K562 (cell line): ENCODE results near the gene TPI1. TPM values are rescaled to one million over a fixed set of nuclear protein-coding genes. Genes with fewer than 3 reads are reported as not detected.

Experiments
- ATAC-seq: fragments of 200-7000 bp; cut with Tn5 transposase; 3 replicates; pipeline ENCODE4 v1.9.1; 2020; ENCODE audit warnings: moderate library complexity
- BruUV-seq: library from RNA; stranded (reverse); fragments of 400-500 nt; replicated peaks from 2 replicates; lab custom pipeline; 2021; lab: Mats Ljungman, UMichigan
- CTCF ChIA-PET: fragments of 300-600 bp; formaldehyde crosslinking; extraction: SDS; loops from one replicate; lab custom pipeline; 2021; ENCODE audit warnings: low intra/inter-chr PET ratio; lab: Yijun Ruan, JAX
- POLR2A ChIA-PET: fragments of 300-600, 350-650 bp; sonication (Branson Sonifier 250); formaldehyde crosslinking; extraction: SDS; loops from one replicate; lab custom pipeline; 2021; ENCODE audit warnings: antibody characterized with exemption, inconsistent platforms; lab: Yijun Ruan, JAX
- DNase-seq, 4 experiments: peaks; one replicate each; pipeline versions ENCODE4 v3.0.0 to v3.0.0-alpha.2; 2011 to 2018; ENCODE audit warnings: low spot score in 3 of 4, mixed read lengths in 3 of 4; ENCODE audit errors: extremely low read depth in 1 of 4
- FAIRE-seq: peaks from 2 replicates; lab custom pipeline; 2011; peaks lifted over from hg19 to GRCh38; lab: Jason Lieb, UNC
- H2AFZ ChIP-seq: 2 replicates; pipeline ENCODE4 v1.6.0; 2011; ENCODE audit warnings: low read depth, low read length, control low read depth, inconsistent platforms
- H3K27ac ChIP-seq: fragments of 200-600 bp; 3 replicates; pipeline ENCODE4 v1.8.0; 2011; ENCODE audit warnings: low read depth, mild to moderate bottlenecking, control low read depth, inconsistent platforms, low read length, moderate library complexity, mixed read lengths; ENCODE audit errors: extremely low read depth
- H3K27me3 ChIP-seq, 2 experiments: fragments of 300-600 bp in 1 of 2; 2 replicates in 1 of 2; 3 replicates in 1 of 2; pipeline versions ENCODE4 v1.6.0 to v1.8.0; 2011; ENCODE audit warnings: inconsistent platforms in 2 of 2, low read length in 2 of 2, mild to moderate bottlenecking in 1 of 2, mixed read lengths in 1 of 2, moderate library complexity in 1 of 2; ENCODE audit not compliant: control insufficient read depth in 2 of 2, insufficient read depth in 2 of 2
- H3K36me3 ChIP-seq: fragments of 300-600 bp; 3 replicates; pipeline ENCODE4 v1.8.0; 2011; ENCODE audit warnings: mild to moderate bottlenecking, low read length, inconsistent platforms; ENCODE audit not compliant: control insufficient read depth, insufficient read depth
- H3K4me1 ChIP-seq, 2 experiments: fragments of 200-600 bp in 1 of 2; replicated peaks in 1 of 2; 2 replicates in 1 of 2; 3 replicates in 1 of 2; pipeline versions ENCODE4 v1.5.1 to v1.8.0; 2011; ENCODE audit warnings: inconsistent platforms in 2 of 2, low read length in 2 of 2, mild to moderate bottlenecking in 1 of 2, mixed read lengths in 1 of 2, moderate library complexity in 1 of 2; ENCODE audit not compliant: control insufficient read depth in 2 of 2, insufficient read depth in 2 of 2
- H3K4me2 ChIP-seq: 2 replicates; pipeline ENCODE4 v1.6.1; 2011; ENCODE audit warnings: low read length, control low read depth, inconsistent platforms, mixed read lengths; ENCODE audit not compliant: insufficient read depth
- H3K4me3 ChIP-seq: fragments of 200-600 bp; sonication (generic), shearing (Covaris generic); 2 replicates; pipeline ENCODE4 v1.5.1; 2016; ENCODE audit warnings: control low read depth, inconsistent platforms
- H3K79me2 ChIP-seq: fragments of 200-600 bp; 3 replicates; pipeline ENCODE4 v1.8.0; 2011; ENCODE audit warnings: low read length, inconsistent platforms; ENCODE audit not compliant: control insufficient read depth, insufficient read depth
- H3K9ac ChIP-seq, 2 experiments: 2 replicates each; pipeline versions ENCODE4 v1.6.0 to v1.6.1; 2011; ENCODE audit warnings: low read depth in 2 of 2, low read length in 2 of 2, control low read depth in 1 of 2, inconsistent platforms in 1 of 2, mild to moderate bottlenecking in 1 of 2, mixed read lengths in 1 of 2; ENCODE audit not compliant: insufficient read depth in 1 of 2
- H3K9me1 ChIP-seq: one replicate; pipeline ENCODE4 v1.6.0; 2011; ENCODE audit warnings: inconsistent platforms, mild to moderate bottlenecking, low read length, moderate library complexity; ENCODE audit not compliant: control insufficient read depth, insufficient read depth
- H3K9me3 ChIP-seq: replicated peaks from 2 replicates; pipeline ENCODE4 v1.5.1; 2011; ENCODE audit warnings: low read depth, low read length, inconsistent platforms; ENCODE audit not compliant: control insufficient read depth, insufficient read depth
- H4K20me1 ChIP-seq: replicated peaks from 2 replicates; pipeline ENCODE4 v1.6.1; 2011; ENCODE audit warnings: low read length, inconsistent platforms, mixed read lengths; ENCODE audit not compliant: control insufficient read depth, insufficient read depth
- DMBX1 ChIP-seq: fragments of 250-450 bp; sonication (Bioruptor Pico); IDR thresholded peaks from 2 replicates; pipeline ENCODE4 v1.8.0; 2022; ENCODE audit warnings: inconsistent platforms, mild to moderate bottlenecking, moderate library complexity, borderline replicate concordance
- GTF2E2 ChIP-seq: fragments of 200-800 bp; sonication (Bioruptor generic); IDR thresholded peaks from 2 replicates; pipeline ENCODE4 v1.6.1; 2016; ENCODE audit warnings: missing genetic modification characterization, missing compliant biosample characterization
- HMG20A ChIP-seq: fragments of 450-650 bp; formaldehyde crosslinking; conservative IDR thresholded peaks from 2 replicates; pipeline ENCODE4 v1.4.0; 2020; ENCODE audit warnings: mild to moderate bottlenecking, mixed read lengths
- ID3 ChIP-seq, 2 experiments: fragments of 250-450 bp in 1 of 2; fragments of 450-650 bp in 1 of 2; sonication (Bioruptor Pico) in 1 of 2; IDR thresholded peaks; 2 replicates each; pipeline versions ENCODE4 v1.6.1 to v1.8.0; 2016 to 2021; ENCODE audit warnings: mild to moderate bottlenecking in 2 of 2, moderate library complexity in 2 of 2, missing compliant biosample characterization in 1 of 2, missing genetic modification characterization in 1 of 2
- JUN ChIP-seq, 2 experiments: sonication (generic) in 1 of 2; formaldehyde crosslinking in 1 of 2; IDR thresholded peaks; 2 replicates each; pipeline versions ENCODE4 v1.6.1 to v1.8.0; 2012 to 2022; ENCODE audit warnings: borderline replicate concordance in 2 of 2, mild to moderate bottlenecking in 2 of 2, improper control_type of control experiment in 1 of 2, low read depth in 1 of 2, low read length in 1 of 2, missing genetic modification reagents in 1 of 2
- MAFG ChIP-seq: fragments of 450-650 bp; conservative IDR thresholded peaks from 2 replicates; pipeline ENCODE4 v1.6.1; 2016; ENCODE audit warnings: missing genetic modification characterization, missing compliant biosample characterization
- MCM5 ChIP-seq: fragments of 450-650 bp; IDR thresholded peaks from 2 replicates; pipeline ENCODE4 v1.6.1; 2016; ENCODE audit warnings: low read depth
- MTF1 ChIP-seq: fragments of 250-450 bp; sonication (Bioruptor Pico); IDR thresholded peaks from 2 replicates; pipeline ENCODE4 v1.9.0; 2021; ENCODE audit warnings: moderate library complexity, mild to moderate bottlenecking, inconsistent platforms, borderline replicate concordance
- NBN ChIP-seq: fragments of 450-650 bp; IDR thresholded peaks from 2 replicates; pipeline ENCODE4 v1.6.1; 2016; ENCODE audit warnings: low read depth, mild to moderate bottlenecking
- PHB ChIP-seq: fragments of 250-450 bp; sonication (Bioruptor Pico); IDR thresholded peaks from 2 replicates; pipeline ENCODE4 v1.5.0; 2021
- SMARCC2 ChIP-seq: fragments of 450-650 bp; IDR thresholded peaks from 2 replicates; pipeline ENCODE4 v1.6.1; 2017; ENCODE audit warnings: antibody characterized with exemption, moderate library complexity, mild to moderate bottlenecking, low read depth
- SRF ChIP-seq, 2 experiments: fragments of 250-450, 450-650 bp in 1 of 2; sonication (Bioruptor Pico) in 1 of 2; sonication (generic) in 1 of 2; formaldehyde crosslinking; IDR thresholded peaks; 2 replicates each; pipeline versions ENCODE4 v1.5.0 to v1.5.1; 2020 to 2022; ENCODE audit warnings: mild to moderate bottlenecking in 1 of 2, missing genetic modification reagents in 1 of 2
- SRSF1 ChIP-seq: fragments of 200-400 bp; formaldehyde crosslinking; IDR thresholded peaks from 2 replicates; pipeline ENCODE4 v1.6.1; 2017; ENCODE audit warnings: mild to moderate bottlenecking, low read depth, low read length, moderate library complexity
- ZNF174 ChIP-seq: fragments of 250-450 bp; sonication (Bioruptor Pico); IDR thresholded peaks from 2 replicates; pipeline ENCODE4 v1.4.0; 2020; ENCODE audit warnings: mild to moderate bottlenecking
- ZNF253 ChIP-seq: fragments of 250-450 bp; sonication (Bioruptor Pico); conservative IDR thresholded peaks from 2 replicates; pipeline ENCODE4 v1.6.1; 2021; ENCODE audit warnings: mild to moderate bottlenecking
- ZNF507 ChIP-seq: conservative IDR thresholded peaks from 2 replicates; pipeline ENCODE4 v1.6.1; 2017; ENCODE audit warnings: missing genetic modification characterization, missing compliant biosample characterization
- ZNF766 ChIP-seq: fragments of 200-800 bp; sonication (Bioruptor generic); conservative IDR thresholded peaks from 2 replicates; pipeline ENCODE4 v1.6.1; 2016; ENCODE audit warnings: missing genetic modification characterization, missing compliant biosample characterization
- WGBS: fragments of 100-300 bp; shearing (Covaris generic); methylation state at CpG from one replicate; pipeline ENCODE4 v1.1.6; 2016; ENCODE audit warnings: low coverage, mixed read lengths; ENCODE audit not compliant: insufficient coverage; ENCODE audit errors: missing lambda C conversion rate; 5-methylcytosine and 5-hydroxymethylcytosine counted together
- in situ Hi-C: fragments of 300-500 bp; cut with MboI; formaldehyde crosslinking; loops from 4 replicates; pipeline ENCODE4 v1.15.0; 2018; ENCODE audit warnings: inconsistent platforms, mixed read lengths
- intact Hi-C: fragments of 100-400 bp; cut with micrococcal nuclease; formaldehyde crosslinking; loops from 2 replicates; pipeline ENCODE4 v1.14.2; 2022
- polyA plus RNA-seq, 8 experiments: library from polyadenylated mRNA; depleted of rRNA in 4 of 8; stranded (reverse) in 5 of 8; unstranded in 3 of 8; fragments of >200 nt; fragmentation: Nextera tagmentation in 2 of 8; fragmentation: Illumina TruSeq in 1 of 8; extraction: Ambion mirVana in 2 of 8; extraction: Trizol in 1 of 8; gene quantifications; 2 replicates each; pipeline versions ENCODE4 v1.2.1 to v1.2.3, GENCODE V29; 2011 to 2014; ENCODE audit warnings: inconsistent platforms in 1 of 8, missing spikeins in 1 of 8
- total RNA-seq, 7 experiments: library from RNA; depleted of rRNA in 6 of 7; stranded (reverse); fragments of >200 nt in 6 of 7; fragmentation: Illumina TruSeq in 2 of 7; extraction: Trizol in 2 of 7; gene quantifications; 2 replicates each; pipeline versions ENCODE4 v1.2.1 to v1.2.3, GENCODE V29; 2011 to 2021; ENCODE audit warnings: low replicate concordance in 1 of 7
- TF ChIP-seq, protein P1 (sequence below): fragments of 250-450 bp; sonication (Bioruptor Pico); IDR thresholded peaks from 2 replicates; pipeline ENCODE4 v1.8.0; 2021; ENCODE audit warnings: mild to moderate bottlenecking, moderate library complexity

TPI1 gene
- total and polyA plus RNA-seq, 9 of the 15 experiments (the other 6 are each of a cell fraction or from before 2014, with no cell fraction given), result 662 to 4,971 (median 892) TPM

DNA sequence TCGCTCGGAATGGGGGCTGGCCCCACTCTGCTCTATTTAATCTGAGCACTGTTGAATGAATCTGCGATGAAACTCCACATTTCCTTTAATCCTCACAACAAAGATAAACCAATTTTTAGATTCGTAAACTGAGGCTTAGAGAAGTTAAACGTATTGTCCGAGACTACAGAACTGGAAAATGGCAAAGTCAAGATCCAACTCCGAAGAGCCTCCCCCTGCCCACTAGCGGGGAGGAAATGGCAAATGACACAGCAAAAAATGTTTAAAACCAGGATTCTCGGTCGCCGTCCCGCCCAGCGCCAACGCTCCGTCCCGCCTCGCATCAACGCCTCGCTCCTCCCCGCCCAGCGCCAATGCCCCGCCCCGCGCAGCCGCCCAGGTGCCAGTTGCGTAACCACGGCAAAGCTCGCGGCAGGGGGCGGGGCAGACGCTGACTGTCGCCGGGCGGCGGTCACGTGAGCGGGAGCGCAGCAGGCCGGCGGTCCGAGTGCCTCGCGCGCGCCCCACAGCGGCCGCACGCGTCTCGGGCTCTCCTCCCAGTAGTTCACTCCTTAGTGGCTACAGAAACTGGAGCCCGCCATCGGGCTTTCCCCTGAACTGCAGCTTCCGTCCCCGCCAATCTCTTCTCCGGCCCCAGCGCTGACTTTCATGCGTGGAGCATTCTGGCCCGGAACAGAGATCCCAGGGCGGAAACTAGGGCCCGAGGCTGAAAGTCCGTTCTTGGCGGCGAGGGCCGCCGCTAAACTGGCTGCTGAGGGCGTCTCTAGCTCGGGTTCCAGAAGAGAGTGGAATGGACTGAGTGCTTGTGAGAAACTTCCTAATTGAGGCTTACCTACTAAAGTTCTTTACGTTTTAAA lies 23.7 kb downstream of the TPI1 start (continued):
- TF ChIP-seq, protein P1, sequence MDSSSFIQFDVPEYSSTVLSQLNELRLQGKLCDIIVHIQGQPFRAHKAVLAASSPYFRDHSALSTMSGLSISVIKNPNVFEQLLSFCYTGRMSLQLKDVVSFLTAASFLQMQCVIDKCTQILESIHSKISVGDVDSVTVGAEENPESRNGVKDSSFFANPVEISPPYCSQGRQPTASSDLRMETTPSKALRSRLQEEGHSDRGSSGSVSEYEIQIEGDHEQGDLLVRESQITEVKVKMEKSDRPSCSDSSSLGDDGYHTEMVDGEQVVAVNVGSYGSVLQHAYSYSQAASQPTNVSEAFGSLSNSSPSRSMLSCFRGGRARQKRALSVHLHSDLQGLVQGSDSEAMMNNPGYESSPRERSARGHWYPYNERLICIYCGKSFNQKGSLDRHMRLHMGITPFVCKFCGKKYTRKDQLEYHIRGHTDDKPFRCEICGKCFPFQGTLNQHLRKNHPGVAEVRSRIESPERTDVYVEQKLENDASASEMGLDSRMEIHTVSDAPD, result no peak
- TF ChIP-seq SRF (CRISPR knock-in tag; IDR thresholded peaks at IDR 0.05) (no peak), MAFG (tag) (peak; percentile 97), PHB (CRISPR knock-in tag) (no peak), ZNF507 (no peak), NBN (no peak)

DNA sequence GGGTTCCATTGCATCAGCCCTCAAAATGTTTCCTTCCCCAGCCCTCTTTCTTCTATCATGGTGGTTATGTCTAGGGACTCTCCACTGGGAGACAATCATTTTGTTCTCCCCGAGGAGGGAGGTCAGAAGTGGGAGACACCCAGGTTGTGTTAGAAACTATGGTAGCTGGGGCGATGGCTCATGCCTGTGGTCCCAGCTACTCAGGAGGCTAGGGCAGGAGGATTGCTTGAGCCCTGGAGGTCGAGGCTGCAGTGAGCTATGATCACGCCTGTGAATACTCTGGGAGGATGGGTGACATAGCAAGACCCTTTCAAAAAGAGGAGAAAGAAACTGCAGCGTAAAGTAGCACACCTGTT lies 24.3 kb downstream of the TPI1 start:
- H3K27ac ChIP-seq, result peak overlapping the region; percentile 72
- WGBS, result 53% methylated on average over 5 of the region's 5 CpGs
- peak overlapping the region; percentile 79 to 90 for H3K9ac ChIP-seq
- H3K79me2 ChIP-seq, result 0 out of 3 replicates have a peak, but pooled peaks cover 2% of the 10 kb centered on the region
- H3K4me1 ChIP-seq, result peaks cover 12 to 19% of the 10 kb centered on the region in 2 experiments; a peak in 4 of 5 replicates
- no peaks in the 10 kb centered on the region for H3K36me3 ChIP-seq
- H3K4me3 ChIP-seq, result peak overlapping the region; percentile 42
- FAIRE-seq, result no peak
- H3K27me3 ChIP-seq, result no peaks in the 10 kb centered on the region
- H3K9me1 ChIP-seq, result no peaks in the 10 kb centered on the region
- CTCF ChIA-PET, result no interaction called here
- peak overlapping the region; percentile 65 for H3K4me2 ChIP-seq
- peak overlapping the region; percentile 92 for H2AFZ ChIP-seq
- H4K20me1 ChIP-seq, result no peaks in the 10 kb centered on the region
- H3K9me3 ChIP-seq, result no peaks in the 10 kb centered on the region
- DNase-seq, result no peak
- peak; percentile 34 for ATAC-seq
- intact Hi-C loops (loop anchor here (2.0 kb wide), 1 partner anchor 19 kb away; the partner anchor contains the start of gene SPSB2), in situ Hi-C loops (no loop called here)
- POLR2A ChIA-PET, result interaction anchor here (0.6 to 1.8 kb wide), 11 partner anchors 9 to 334 kb away, joined by 3 to 18 read pairs (median 5); partner anchors contain the start of genes C12orf57, CDCA3, RNU7-1 and SPSB2
- BruUV-seq, result TSS peak; percentile 83
- no peak for TF ChIP-seq MCM5
- TF ChIP-seq SMARCC2, result no peak
- 0 out of 2 replicates have a peak, but pooled peaks have one; percentile 22 for TF ChIP-seq ZNF766 (CRISPR knock-in tag)
- TF ChIP-seq SRSF1, result no peak
- no peak for TF ChIP-seq JUN (IDR thresholded peaks at IDR 0.05; ENCODE audit: borderline replicate concordance, low read depth, low read length)
- no peak for TF ChIP-seq JUN (CRISPR knock-in tag; IDR thresholded peaks at IDR 0.05; ENCODE audit: borderline replicate concordance)
- 0 out of 2 replicates have a peak, but pooled peaks have one; percentile 4 for TF ChIP-seq GTF2E2 (tag)
- no peak for TF ChIP-seq ID3 (CRISPR knock-in tag; IDR thresholded peaks at IDR 0.05)
- TF ChIP-seq ID3 (tag; IDR thresholded peaks at IDR 0.05), result no peak
- TF ChIP-seq ZNF174 (CRISPR knock-in tag), result no peak
- TF ChIP-seq MTF1 (CRISPR knock-in tag), result no peak
- no peak for TF ChIP-seq DMBX1 (CRISPR knock-in tag)
- no peak for TF ChIP-seq ZNF253 (CRISPR knock-in tag)
- no peak for TF ChIP-seq HMG20A (CRISPR knock-in tag)
